C4-2B (cell line): Measurements from ENCODE around the gene ZKSCAN1.

Experiments
- H3K27ac ChIP-seq: fragments of 450-650 bp; 2 replicates; pipeline ENCODE4 v1.5.1; 2017
- CTCF ChIP-seq: fragments of 450-650 bp; conservative IDR thresholded peaks from 2 replicates; pipeline ENCODE4 v1.5.1; 2017; ENCODE audit warnings: mild to moderate bottlenecking
- ZFX ChIP-seq: fragments of 450-650 bp; IDR thresholded peaks from 2 replicates; pipeline ENCODE4 v1.6.1; 2017

ZKSCAN1 gene

DNA sequence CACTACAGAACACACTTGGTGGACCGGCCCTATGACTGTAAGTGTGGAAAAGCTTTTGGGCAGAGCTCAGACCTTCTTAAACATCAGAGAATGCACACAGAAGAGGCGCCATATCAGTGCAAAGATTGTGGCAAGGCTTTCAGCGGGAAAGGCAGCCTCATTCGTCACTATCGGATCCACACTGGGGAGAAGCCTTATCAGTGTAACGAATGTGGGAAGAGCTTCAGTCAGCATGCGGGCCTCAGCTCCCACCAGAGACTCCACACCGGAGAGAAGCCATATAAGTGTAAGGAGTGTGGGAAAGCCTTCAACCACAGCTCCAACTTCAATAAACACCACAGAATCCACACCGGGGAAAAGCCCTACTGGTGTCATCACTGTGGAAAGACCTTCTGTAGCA, 48.8 kb downstream of the ZKSCAN1 start:
- no peak overlapping the region for H3K27ac ChIP-seq
- TF ChIP-seq ZFX (0 out of 2 replicates have a peak, but pooled peaks have one; percentile 19), CTCF (no peak)

- no peak overlapping the region; the same call in 1 of the 2 replicates for H3K27ac ChIP-seq
- TF ChIP-seq ZFX (no peak), CTCF (no peak)
These were observed 50.2 kb downstream of the ZKSCAN1 start for GRCh38 chr7:100065452-100066186.

- peak; percentile 30; the same call in 1 of the 2 replicates for TF ChIP-seq ZFX
- TF ChIP-seq CTCF: no peak
- no peak overlapping the region for H3K27ac ChIP-seq
These were observed 51.6 kb downstream of the ZKSCAN1 start for GRCh38 chr7:100066953-100067352.

- H3K27ac ChIP-seq: no peak overlapping the region
- TF ChIP-seq CTCF (no peak), ZFX (no peak)
These were observed 54.6 kb downstream of the ZKSCAN1 start for GRCh38 chr7:100069991-100070390.

GRCh38 chr7:100071018-100071723, 55.8 kb downstream of the ZKSCAN1 start:
- no peak overlapping the region for H3K27ac ChIP-seq
- TF ChIP-seq ZFX: no peak
- TF ChIP-seq CTCF: no peak

- no peak overlapping the region for H3K27ac ChIP-seq
These were observed 57.1 kb downstream of the ZKSCAN1 start for GRCh38 chr7:100072462-100072861.

More at GRCh38 chr7:100072462-100072861, 57.1 kb downstream of the ZKSCAN1 start:
- TF ChIP-seq CTCF (no peak), ZFX (no peak)
